ENCODE measurements around the gene KCNQ1OT1.

Gene KCNQ1OT1

DNA sequence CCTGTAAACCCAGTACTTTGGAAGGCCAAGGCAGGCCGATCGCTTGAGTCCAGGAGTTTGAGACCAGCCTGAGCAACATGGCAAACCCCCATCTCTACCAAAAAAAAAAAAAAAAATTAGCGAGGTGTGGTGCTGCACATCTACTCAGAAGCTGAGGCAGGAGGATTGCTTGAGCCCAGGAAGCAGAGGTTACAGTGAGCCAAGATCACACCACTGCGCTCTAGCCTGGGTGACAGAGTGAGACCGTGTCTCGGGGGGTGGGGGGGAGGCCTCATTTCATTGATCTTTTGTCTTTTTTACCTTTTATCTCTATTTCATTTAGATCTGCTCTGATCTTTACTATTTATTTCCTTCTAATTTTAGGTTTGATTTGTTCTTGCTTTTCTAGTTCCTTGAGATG is 51.8 kb downstream of the KCNQ1OT1 start:
- intact Hi-C loops (cut with DNase I; ENCODE audit: low total_unique reads), result no loop called here
- Histone ChIP-seq H3K27me3 (peaks cover 0 to 3% of the 10 kb centered on the region in 2 donors), H3K27ac (no peak overlapping the region), H3K36me3 (peaks cover 0 to 4% (median 3%) of the 10 kb centered on the region in 3 donors), H3K4me1 (no peaks in the 10 kb centered on the region), H3K9me3 (peaks cover 2 to 94% (median 61%) of the 10 kb centered on the region in 3 donors), H3K4me3 (no peak overlapping the region)
- TF ChIP-seq, protein P1, sequence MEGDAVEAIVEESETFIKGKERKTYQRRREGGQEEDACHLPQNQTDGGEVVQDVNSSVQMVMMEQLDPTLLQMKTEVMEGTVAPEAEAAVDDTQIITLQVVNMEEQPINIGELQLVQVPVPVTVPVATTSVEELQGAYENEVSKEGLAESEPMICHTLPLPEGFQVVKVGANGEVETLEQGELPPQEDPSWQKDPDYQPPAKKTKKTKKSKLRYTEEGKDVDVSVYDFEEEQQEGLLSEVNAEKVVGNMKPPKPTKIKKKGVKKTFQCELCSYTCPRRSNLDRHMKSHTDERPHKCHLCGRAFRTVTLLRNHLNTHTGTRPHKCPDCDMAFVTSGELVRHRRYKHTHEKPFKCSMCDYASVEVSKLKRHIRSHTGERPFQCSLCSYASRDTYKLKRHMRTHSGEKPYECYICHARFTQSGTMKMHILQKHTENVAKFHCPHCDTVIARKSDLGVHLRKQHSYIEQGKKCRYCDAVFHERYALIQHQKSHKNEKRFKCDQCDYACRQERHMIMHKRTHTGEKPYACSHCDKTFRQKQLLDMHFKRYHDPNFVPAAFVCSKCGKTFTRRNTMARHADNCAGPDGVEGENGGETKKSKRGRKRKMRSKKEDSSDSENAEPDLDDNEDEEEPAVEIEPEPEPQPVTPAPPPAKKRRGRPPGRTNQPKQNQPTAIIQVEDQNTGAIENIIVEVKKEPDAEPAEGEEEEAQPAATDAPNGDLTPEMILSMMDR (IDR thresholded peaks at IDR 0.05), result no peak
- DNase-seq, result no peak

DNA sequence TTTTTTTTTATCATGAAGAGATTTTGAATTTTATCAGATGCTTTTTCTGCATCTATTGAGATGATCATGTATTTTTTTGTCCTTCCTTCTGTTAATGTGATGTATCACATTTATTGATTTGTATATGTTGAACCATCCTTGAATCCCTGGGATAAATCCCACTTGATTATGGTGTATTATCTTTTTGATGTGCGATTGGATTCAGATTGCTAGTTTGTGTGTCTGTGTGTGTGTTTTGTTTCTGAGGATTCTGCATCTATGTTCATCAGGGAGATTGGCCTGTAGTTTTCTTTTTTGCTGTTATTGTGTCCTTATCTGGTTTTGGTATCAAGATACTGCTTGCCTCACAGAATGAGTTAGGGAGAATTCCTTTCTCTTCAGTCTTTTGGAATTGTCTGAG is 52.6 kb downstream of the KCNQ1OT1 start:
- Histone ChIP-seq H3K9me3 (peaks cover 2 to 93% (median 65%) of the 10 kb centered on the region in 3 donors), H3K4me1 (no peaks in the 10 kb centered on the region), H3K4me3 (no peak overlapping the region), H3K27ac (no peak overlapping the region), H3K36me3 (peaks cover 0 to 4% (median 3%) of the 10 kb centered on the region in 3 donors), H3K27me3 (peaks cover 0 to 3% of the 10 kb centered on the region in 2 donors)
- intact Hi-C loops (cut with DNase I; ENCODE audit: low total_unique reads), result no loop called here
- TF ChIP-seq, protein P1 (IDR thresholded peaks at IDR 0.05), result no peak
- DNase-seq, result no peak

DNA sequence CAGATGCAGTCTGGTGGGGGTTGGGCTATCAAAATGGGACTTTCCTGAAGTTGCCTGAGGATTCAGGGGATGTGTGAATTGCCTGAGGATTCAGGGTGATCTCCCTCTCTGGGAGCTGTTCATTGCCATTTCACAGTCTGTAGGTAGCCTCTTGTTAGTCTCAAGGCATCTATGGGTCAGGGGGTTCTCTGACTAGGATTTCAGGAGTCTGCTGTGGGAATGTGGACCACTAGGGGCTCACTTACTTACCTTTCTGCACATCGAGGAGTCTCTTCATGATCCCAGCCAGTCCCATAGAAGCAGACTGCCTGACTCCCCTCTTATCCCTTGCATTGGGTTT is 54.0 kb downstream of the KCNQ1OT1 start:
- Histone ChIP-seq H3K4me3 (no peak overlapping the region), H3K27ac (no peak overlapping the region), H3K4me1 (no peaks in the 10 kb centered on the region), H3K27me3 (no peaks in the 10 kb centered on the region), H3K36me3 (peaks cover 0 to 4% (median 3%) of the 10 kb centered on the region in 3 donors), H3K9me3 (peaks cover 2 to 79% (median 69%) of the 10 kb centered on the region in 3 donors)
- TF ChIP-seq, protein P1 (IDR thresholded peaks at IDR 0.05), result no peak
- DNase-seq, result no peak
- intact Hi-C loops (cut with DNase I; ENCODE audit: low total_unique reads), result no loop called here

DNA sequence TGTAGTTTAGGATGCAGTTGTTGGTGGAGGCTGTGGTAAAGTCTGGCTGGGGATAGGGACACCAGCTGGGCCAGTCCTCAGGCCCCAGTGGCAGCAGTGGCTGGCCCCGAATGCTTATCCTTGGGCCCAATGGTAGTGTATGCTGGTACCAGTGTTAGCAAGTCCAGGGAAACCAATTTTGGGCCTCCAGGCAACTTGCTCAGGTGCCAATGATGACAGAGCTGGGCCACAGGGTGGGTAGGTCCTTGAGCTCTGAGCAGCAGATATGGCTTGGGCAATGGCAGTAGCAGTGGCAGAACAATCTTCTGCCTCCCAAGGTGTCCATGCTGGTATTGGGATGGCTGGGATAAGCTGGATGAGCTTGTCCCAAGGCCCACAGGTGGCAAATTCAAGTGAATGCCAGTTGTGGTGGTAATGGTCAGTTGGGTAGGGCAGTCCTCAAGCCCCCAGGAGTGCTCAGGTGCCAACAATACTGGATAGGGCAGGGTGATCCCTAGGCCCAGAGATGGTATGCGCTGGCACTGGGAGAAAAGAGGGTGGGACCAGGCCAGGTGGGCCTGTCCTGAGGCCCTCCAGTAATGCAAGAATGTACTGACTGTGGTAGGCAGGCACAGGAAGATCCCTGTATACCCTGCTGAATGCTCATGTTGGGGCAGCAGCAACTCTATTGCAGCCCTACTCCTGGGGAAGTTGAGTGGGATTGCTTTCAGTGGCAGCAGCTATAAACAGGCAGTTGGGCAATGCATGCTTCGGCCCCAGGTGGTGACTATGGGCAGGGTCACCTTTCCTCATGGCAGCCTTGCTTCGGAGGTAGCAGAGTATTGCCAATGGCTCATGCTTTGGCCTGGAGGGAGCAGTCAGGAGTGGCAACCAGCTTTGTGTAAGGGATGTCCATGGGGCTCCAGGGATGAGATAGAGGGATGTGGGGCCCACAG is 54.7 kb downstream of the KCNQ1OT1 start:
- Histone ChIP-seq H3K36me3 (peaks cover 0 to 4% (median 3%) of the 10 kb centered on the region in 3 donors), H3K27ac (no peak overlapping the region), H3K27me3 (no peaks in the 10 kb centered on the region), H3K4me1 (no peaks in the 10 kb centered on the region), H3K4me3 (no peak overlapping the region), H3K9me3 (peaks cover 2 to 74% (median 66%) of the 10 kb centered on the region in 3 donors)
- TF ChIP-seq, protein P1 (IDR thresholded peaks at IDR 0.05), result no peak
- no peak for DNase-seq
- intact Hi-C loops (cut with DNase I; ENCODE audit: low total_unique reads), result no loop called here

DNA sequence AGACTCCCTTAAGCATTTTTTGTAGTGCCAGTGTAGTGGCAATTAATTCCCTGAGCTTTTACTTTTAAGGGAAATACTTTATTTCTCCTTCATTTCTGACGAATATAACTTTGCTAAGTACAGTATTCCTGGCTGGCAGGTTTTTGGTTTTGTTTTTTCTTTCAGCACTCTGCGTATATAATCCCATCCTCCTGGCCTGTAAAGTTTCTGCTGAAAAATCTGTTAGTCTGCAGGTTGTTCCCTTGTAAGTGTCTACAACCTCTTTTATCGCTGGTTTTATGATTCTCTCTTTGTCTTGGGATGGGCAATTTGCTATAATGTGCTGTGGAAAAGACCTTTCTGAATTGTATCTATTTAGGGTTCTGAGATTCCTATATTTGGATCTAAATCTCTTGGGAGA is 56.0 kb downstream of the KCNQ1OT1 start:
- no peak for DNase-seq
- TF ChIP-seq, protein P1 (IDR thresholded peaks at IDR 0.05), result no peak
- Histone ChIP-seq H3K4me3 (no peak overlapping the region), H3K4me1 (no peaks in the 10 kb centered on the region), H3K27ac (no peak overlapping the region), H3K9me3 (peaks cover 0 to 72% (median 65%) of the 10 kb centered on the region in 3 donors), H3K27me3 (no peaks in the 10 kb centered on the region), H3K36me3 (peaks cover 0 to 4% (median 3%) of the 10 kb centered on the region in 3 donors)
- intact Hi-C loops (cut with DNase I; ENCODE audit: low total_unique reads), result no loop called here
